Measurements from ENCODE around the gene SENP7.
"Not testable (repeated sequence)": the region's sequence is repeated elsewhere in the genome, so short reads cannot be mapped to it uniquely, and the experiment has no call there.

GRCh38 chr3:101467310-101467663, 45.7 kb downstream of the SENP7 start:
- TF ChIP-seq CTCF (IDR thresholded peaks at IDR 0.05; ENCODE audit: insufficient read depth, low read depth, low read length); EZH2 (IDR thresholded peaks at IDR 0.05; ENCODE audit: insufficient read depth, low read length): not testable (repeated sequence)

All from astrocyte (in vitro differentiated cells and primary cell).